Measurements from ENCODE around the gene TBC1D1. TPM values are rescaled to one million over a fixed set of nuclear protein-coding genes. Genes with fewer than 3 reads are reported as not detected.

TBC1D1 gene
- total RNA-seq, 1 experiment from 2014 or later, result 56.0 TPM

- Histone ChIP-seq H3K4me3 (ENCODE audit: low read depth in 2 of 2, low read length in 2 of 2) (no peak overlapping the region), H3K9me3 (ENCODE audit: control insufficient read depth, insufficient read depth, low read depth, low read length) (no peaks in the 10 kb centered on the region), H3K36me3 (ENCODE audit: control insufficient read depth, insufficient read depth, low read length) (no peaks in the 10 kb centered on the region), H3K27ac (ENCODE audit: low read length) (no peak overlapping the region), H3K27me3 (ENCODE audit: control insufficient read depth, insufficient read depth, low read length) (no peaks in the 10 kb centered on the region), H3K4me1 (ENCODE audit: control insufficient read depth, insufficient read depth, low read length) (no peaks in the 10 kb centered on the region)
- CTCF ChIA-PET, result no interaction called here
- no TSS peak for BruUV-seq (replicated peaks)
- ATAC-seq (no peak), DNase-seq (ENCODE audit: low read depth, low spot score) (no peak)
- TF ChIP-seq CTCF (IDR thresholded peaks at IDR 0.05) (no peak), REST (IDR thresholded peaks at IDR 0.05; ENCODE audit: insufficient read depth in 1 of 2, low read depth in 2 of 2, low read length in 1 of 2) (no peak), POLR2AphosphoS5 (IDR thresholded peaks at IDR 0.05; ENCODE audit: low read depth, low read length) (no peak), TCF7L2 (IDR thresholded peaks at IDR 0.05; ENCODE audit: low read depth, low read length) (no peak), SIN3A (IDR thresholded peaks at IDR 0.05; ENCODE audit: borderline replicate concordance, insufficient read depth, low read depth, low read length) (no peak)
- in situ Hi-C loops (cut with HindIII; ENCODE audit: low pct_unique_long_range_greater_than_20kb, low sequenced_read_pairs), result no loop called here
- intact Hi-C loops (cut with micrococcal nuclease; ENCODE audit: unreplicated experiment), result loop anchor here (10.0 kb wide), 1 partner anchor 96 kb away; no protein-coding TSS in a partner anchor
- POLR2A ChIA-PET, result no interaction called here
Measured at GRCh38 chr4:38078590-38079421, 187.9 kb downstream of the TBC1D1 start.

GRCh38 chr4:38080061-38080974, 189.4 kb downstream of the TBC1D1 start:
- no peak overlapping the region for H3K4me3 ChIP-seq (ENCODE audit: low read depth in 2 of 2, low read length in 2 of 2)
- H3K27ac ChIP-seq (ENCODE audit: low read length), result no peak overlapping the region
- no peak for ATAC-seq
- ChIA-PET CTCF (interaction anchor here (1.3 kb wide), 1 partner anchor 11 kb away, joined by 3 read pairs; no protein-coding TSS in a partner anchor), POLR2A (no interaction called here)
- in situ Hi-C loops (cut with HindIII; ENCODE audit: low pct_unique_long_range_greater_than_20kb, low sequenced_read_pairs) (no loop called here), intact Hi-C loops (cut with micrococcal nuclease; ENCODE audit: unreplicated experiment) (no loop called here)
- TF ChIP-seq TCF7L2 (IDR thresholded peaks at IDR 0.05; ENCODE audit: low read depth, low read length), result no peak
- TF ChIP-seq REST (IDR thresholded peaks at IDR 0.05; ENCODE audit: insufficient read depth in 1 of 2, low read depth in 2 of 2, low read length in 1 of 2), result no peak
- no peak for TF ChIP-seq POLR2AphosphoS5 (IDR thresholded peaks at IDR 0.05; ENCODE audit: low read depth, low read length)
- TF ChIP-seq CTCF (IDR thresholded peaks at IDR 0.05), result no peak
- TF ChIP-seq SIN3A (IDR thresholded peaks at IDR 0.05; ENCODE audit: borderline replicate concordance, insufficient read depth, low read depth, low read length), result no peak
- H3K27me3 ChIP-seq (ENCODE audit: control insufficient read depth, insufficient read depth, low read length), result no peaks in the 10 kb centered on the region
- no TSS peak for BruUV-seq (replicated peaks)
- no peaks in the 10 kb centered on the region for H3K36me3 ChIP-seq (ENCODE audit: control insufficient read depth, insufficient read depth, low read length)
- no peaks in the 10 kb centered on the region for H3K4me1 ChIP-seq (ENCODE audit: control insufficient read depth, insufficient read depth, low read length)
- no peak for DNase-seq (ENCODE audit: low read depth, low spot score)
- no peaks in the 10 kb centered on the region for H3K9me3 ChIP-seq (ENCODE audit: control insufficient read depth, insufficient read depth, low read depth, low read length)
